Raji (cell line): ENCODE measurements around the gene FRMD4A.

Experiments
- POLR2A ChIP-seq: IDR thresholded peaks from 2 replicates; pipeline ENCODE4 v1.6.1; 2011; ENCODE audit warnings: low read depth, low read length, control low read depth; ENCODE audit not compliant: insufficient read depth

Gene FRMD4A

DNA sequence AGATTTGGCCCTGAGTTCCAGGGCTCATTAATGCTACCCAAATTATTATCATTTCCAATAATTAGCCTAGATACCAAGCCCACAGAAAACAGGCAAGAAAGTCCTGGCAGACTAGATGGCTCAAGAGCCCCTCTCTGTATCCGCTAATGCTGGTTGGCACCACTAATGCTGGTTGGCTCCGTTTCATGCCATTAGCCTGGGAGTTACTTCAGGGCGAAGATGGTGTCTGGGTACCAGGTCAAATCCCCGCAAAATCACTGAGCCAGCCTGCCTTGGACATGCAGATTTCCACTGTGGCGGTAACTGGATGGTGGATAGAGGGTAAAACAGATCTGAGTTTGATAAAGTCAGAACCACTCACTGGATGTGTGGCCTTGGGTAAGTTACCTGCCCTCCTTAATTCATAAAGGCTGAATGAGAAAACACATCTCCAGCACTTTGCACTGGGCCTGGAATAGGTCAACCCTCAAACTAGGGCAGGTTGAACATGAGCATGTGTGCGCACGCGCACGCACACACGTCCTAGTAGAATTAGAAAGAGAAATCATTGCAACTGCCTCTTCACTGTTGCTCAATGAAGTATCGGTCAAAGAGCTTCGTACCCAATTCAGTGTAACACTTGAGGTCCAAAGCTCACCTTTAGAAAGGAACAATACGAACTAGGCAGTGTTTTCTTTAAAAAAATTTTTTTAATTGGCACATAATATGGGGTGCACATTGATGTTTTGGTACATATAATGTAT, 652.5 kb downstream of the FRMD4A start:
- no peak for TF ChIP-seq POLR2A

DNA sequence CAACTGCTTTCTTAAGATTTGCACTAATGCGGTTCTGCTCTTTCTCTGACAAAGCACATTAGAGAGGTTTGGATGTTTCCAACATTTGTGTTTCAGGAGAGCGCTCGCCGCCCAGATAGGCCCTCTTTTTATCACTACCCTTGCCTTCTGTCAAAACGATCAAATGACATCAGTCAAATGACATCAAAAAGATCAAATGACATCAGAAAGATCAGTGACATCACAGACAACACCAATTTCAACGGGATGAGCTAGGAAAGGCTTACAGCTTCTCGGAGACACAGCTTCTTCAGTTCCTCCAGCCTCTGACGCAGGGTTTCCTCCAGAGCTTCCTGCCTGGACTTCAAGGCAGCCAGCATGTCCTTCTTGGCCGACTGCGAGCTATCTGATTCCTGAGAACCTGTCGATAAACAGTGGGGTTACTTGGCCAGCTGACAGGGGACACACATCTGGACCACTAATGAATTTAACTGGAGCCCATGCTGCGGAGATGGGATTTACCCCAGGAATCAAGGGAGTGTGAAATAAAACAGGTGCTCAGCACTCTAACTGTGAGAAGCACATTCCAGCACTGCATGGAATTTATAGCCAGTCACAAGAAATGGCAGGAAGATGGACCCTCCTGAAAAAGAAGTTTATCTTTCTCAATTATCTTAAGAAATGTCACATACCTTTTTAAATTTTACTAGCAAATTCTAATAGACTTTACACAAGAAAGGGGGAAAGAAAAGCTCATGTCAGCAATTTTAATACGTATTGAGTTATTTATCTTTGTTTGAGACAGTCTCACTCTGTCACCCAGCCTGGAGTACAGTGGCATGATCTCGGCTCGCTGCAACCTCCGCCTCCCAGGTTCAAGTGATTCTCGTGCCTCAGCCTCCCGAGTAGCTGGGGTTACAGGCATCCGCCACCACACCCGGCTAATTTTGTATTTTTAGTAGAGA, 655.8 kb downstream of the FRMD4A start:
- no peak for TF ChIP-seq POLR2A

DNA sequence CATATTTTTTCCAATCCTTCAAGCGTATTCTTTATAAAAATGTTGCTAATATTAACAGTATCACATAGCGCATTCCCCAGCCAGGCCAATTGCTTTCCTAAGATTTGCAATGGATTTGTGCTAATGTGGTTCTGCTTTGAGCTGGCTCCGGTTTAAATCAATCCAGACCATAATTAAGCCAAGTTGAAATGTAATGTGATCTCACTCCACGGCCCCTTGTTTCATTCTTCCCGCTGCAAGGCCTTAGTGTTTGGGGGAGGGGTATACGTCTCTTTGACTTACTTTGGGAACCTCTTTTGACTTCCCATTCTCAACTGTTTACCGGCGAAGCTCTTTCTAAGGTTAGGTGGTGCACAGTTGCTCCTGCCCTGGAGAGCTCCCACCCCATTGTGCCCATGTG, 657.6 kb downstream of the FRMD4A start:
- TF ChIP-seq POLR2A = no peak

DNA sequence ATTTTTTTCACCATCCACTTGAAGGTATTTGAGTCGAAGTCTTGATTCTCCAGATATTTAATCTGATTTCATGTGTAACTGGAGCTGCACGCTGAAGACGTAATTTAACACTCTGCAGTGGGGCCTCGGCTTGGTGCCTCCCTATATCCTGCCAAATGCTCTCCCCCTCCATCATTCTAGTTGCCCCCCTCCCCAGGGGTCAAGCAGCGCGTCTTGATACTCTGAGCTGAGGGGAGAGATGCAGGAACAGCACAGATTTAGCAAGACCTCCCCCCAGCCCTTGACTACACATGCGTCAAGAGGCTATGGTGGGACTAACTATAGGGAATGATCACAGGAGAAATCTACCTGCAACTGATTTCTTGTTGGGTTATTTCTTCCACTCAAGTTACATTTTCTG, 658.2 kb downstream of the FRMD4A start:
- TF ChIP-seq POLR2A = no peak

DNA sequence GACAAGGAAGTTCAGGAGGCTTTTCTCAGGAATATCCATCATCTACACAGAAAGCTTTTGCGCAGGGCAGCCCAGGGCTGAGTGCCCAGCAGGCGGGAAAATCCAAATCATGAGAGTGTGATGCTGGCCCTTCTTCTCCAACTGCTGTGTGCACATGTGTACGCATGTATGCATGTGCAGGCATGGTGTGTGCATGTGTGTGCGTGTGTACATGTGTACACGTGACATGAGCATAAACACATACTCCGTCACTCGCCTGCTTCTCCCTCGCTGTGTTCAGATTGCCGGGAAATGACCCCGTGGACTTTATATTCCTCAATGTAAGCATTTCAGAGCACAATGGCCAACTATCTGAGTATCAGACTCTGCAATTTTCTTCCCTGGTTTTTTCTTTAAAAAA, 658.8 kb downstream of the FRMD4A start:
- no peak for TF ChIP-seq POLR2A

DNA sequence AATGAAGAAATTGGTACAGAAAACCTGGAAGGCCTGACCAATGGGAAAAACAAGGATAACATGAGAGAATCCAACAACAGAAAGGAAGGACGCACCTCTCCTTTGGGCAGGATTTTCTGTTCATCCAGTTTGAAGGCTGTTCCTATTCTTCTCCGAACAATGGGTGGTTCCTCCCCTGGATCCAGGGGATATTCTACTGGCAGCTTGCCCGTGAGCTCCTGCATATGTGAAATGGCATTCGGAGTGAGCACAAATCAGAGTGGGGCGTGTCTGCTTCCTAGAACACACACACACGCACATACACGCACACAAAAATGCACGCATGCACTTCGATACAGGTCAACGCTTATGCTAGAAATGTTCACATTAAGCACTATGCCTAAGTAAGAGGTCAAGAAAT, 660.4 kb downstream of the FRMD4A start:
- no peak for TF ChIP-seq POLR2A

DNA sequence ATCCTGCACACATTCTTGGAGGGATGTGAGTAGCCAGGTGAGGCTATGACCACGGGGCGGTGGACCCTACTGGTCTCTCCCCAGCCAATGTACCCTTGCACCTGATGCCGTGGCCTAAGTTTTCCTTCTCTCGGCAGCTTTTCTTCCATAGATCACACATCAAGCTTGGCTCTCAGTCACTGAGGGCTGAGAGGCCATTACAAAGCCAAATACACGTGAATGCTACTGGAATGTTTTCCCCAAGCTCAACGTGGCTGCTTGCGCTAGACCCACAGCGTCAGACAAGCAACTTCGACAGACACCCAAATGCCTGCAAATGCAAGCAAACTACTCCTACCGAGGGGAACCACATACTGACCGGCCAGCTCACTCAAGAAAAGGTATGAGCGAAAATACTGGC, 660.8 kb downstream of the FRMD4A start:
- no peak for TF ChIP-seq POLR2A

DNA sequence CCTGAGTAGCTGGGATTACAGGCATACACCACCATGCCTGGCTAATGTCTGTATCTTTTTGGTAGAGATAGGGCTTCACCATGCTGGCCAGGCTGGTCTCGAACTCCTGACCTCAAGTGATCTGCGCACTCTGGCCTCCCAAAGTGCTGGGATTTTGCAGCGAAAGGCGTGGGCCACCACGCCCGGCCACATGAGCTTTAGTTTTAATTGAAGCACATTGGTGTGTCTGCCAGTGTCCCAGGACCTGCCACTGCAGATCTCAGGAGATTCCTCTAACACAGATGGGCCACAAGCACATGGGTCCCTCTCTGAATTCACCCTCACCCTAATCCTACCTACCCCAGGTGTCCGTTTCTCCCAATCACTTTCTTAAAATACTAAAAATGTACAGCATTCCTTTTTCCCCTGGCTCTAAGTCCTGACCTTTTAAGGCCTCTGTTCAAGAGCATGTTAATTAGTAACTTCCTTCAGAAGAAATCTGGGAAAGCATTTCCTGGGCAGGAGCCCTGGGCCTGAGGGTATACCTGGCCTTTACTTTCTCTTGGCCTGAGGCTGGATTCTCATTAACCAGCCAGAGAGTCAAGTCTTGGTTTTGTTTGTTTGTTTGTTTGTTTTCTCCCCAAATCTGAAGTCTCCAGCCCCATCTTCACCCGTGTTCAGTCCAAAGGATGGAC, 661.4 kb downstream of the FRMD4A start:
- no peak for TF ChIP-seq POLR2A

DNA sequence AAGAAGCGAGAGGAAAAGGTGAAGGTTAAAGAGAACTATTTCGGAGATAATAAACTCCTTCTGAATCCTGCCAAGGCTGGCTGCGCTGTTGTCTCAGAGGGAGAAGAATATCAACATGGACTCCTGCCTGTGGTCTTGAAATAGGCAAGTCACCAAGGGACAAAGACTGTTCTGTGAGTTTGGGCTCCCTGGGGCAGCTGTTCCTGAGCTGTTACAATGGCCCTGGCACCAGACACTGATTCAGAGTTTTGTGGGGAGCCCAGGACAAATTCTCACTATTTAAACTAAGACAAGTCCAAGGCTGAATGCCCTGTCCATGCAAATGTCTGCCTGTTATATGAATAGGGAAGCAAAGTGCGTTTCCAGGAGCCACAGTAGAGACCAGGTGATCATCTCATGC, 662.6 kb downstream of the FRMD4A start:
- no peak for TF ChIP-seq POLR2A

DNA sequence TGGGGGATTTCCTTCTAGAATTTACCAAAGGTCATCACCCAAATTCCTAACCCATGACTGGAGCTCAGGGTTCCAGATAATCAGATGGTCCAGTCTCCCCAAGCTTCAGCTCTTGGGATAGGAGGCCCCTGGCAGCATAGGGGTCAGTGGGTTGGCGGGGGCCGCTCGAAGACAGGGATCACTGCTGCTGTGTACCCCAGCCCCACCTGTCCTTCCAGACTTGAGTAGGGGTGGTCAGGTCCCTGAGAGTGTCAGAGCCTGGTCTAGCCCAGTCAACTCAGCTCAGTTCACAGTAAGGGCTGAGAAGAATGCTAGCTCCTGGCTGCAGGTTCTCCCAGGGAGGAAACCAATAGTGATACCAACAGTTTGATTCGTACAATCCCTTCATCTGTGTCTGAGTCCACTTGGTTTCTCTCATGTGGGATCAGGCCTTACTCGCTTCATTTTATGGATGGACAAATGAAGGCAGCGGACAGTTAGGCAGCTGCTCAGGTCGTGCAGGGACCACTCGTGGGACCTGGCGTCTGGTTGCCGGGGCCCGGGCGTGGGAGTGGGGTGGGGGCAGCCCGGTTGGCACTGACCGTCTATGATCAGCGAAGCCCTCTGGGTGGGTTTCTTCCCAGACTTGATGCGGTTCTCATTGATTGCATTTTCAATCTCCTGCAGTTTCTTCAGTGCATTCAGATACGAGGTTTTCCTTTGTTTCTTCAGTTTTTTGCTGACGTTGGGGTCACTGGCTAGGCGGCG, 665.0 kb downstream of the FRMD4A start:
- no peak for TF ChIP-seq POLR2A

DNA sequence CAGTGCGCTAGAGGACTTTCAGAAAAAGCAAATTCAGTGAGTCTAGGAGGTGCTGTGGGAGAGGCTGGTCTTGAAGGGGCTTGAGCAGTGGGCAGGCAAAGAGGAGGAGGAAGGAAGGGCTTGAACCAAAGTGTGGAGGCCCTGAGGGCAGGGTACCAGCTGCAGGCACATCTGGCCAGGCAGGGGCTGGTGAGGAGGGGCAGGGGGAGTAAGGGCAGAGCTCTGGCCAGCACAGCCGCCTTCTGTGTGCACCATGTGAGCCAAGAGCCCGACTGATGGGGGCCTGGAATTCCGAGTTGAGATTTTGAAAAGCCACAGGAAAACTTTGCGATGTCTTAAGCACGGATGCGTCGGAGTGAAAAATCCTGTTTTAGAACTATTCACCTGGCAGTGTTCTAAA, 669.5 kb downstream of the FRMD4A start:
- no peak for TF ChIP-seq POLR2A

DNA sequence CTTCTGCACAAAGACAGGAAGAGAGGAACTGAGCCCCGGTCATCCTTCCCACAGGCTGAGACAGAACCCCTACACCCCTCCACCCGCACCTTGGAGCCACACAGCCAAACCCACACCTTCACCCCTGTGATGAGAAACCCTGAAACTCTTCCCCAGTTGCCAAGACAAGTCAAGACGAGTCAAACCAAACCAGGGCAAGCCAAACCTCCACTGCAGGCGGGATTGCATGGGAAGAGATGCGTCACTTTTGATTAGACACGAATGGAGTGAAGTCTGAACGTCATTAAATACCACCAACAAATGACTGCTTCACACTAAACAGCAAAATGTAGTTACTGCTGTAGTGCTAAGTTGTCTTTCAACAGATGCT, 670.2 kb downstream of the FRMD4A start:
- TF ChIP-seq POLR2A = no peak

DNA sequence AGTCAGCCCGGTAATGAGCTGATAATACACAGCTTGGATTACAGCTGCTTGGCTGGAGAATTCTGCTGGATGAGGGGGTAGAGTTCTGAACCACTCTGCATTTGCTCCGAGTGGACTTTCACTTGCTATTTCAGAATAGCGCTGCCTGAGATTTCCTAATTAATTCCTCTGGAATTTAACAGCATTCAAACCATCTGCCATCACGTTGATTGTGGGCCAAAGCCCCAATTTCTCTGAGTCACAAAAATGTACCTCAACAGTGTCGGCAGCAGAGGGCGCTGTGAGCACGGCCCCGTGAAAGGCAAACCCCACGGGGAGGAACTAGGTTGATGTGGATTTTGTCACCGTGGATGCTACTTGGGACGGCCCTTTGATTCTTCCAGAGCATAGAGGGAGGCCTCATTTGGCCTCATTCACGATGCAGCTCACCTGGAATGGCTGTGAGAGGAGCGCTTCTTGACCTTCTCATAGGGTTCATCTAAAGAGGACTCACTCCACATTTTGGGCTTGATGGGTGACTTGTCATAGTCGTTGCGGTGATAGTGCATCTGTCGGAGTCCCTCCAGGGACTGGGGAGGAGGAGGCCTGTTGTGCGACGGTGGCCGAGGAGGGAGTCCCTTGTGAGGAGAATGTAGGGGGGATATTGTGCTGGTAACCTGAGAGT, 670.7 kb downstream of the FRMD4A start:
- no peak for TF ChIP-seq POLR2A

DNA sequence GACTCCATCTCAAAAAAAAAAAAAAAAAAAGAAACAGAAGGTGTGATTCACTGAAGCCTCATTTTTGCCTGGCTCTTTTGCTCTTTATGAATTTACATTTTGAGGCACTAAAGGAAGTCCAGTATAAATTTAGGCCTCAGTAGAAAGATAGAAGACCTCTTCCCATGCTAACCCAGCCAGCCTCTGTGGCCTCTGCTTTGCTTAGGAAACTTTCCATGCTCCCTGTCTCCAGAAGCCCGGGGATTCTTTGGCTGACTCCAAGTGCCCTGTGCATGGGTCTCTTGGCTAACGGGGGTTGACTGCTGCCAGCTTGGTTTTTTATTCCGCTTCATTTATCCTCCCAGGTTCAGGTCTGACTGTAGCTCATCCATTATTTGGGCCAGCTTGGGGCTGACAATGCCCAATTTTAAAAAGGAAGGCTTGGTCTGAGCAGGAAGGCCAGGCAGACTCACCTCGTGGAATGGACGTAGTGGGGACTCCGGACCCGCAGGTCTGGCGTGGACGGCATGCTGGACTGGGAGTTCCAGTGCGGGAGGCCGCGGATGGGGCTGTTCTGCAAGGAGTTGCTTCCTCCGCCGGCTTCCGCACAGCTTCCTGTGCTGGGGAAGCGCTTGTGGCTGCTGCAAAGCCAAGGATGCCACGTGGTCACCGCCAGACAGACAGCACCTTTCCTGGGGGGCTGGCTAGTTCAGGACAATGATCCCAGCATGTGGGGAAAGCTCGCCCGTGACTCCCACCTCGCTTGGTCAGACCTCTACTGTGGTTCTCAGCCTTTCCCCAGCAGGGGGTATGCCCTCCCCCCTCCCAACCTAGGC, 671.6 kb downstream of the FRMD4A start:
- TF ChIP-seq POLR2A = no peak
